Left colon (tissue), 2 donors: Measurements from ENCODE around the gene APLP1. TPM values are rescaled to one million over a fixed set of nuclear protein-coding genes. Genes with fewer than 3 reads are reported as not detected.

Source experiments
- ATAC-seq: fragments of 200-7000 bp; cut with Tn5 transposase; one replicate; pipeline ENCODE4 v1.9.1; 2020; ENCODE audit warnings: mild to moderate bottlenecking, moderate library complexity
- DNase-seq, 2 donors: peaks; one replicate each; pipeline ENCODE4 v3.0.0-alpha.2; 2020
- intact Hi-C, 2 donors: fragments of 100-400 bp; cut with DNase I in 1 of 2; cut with micrococcal nuclease in 1 of 2; formaldehyde crosslinking; loops; one replicate each; pipeline versions ENCODE4 v1.11.2 to v1.14.0; 2022; cut with DNase I, micrococcal nuclease
- total RNA-seq, 2 donors: library from RNA; stranded (reverse); fragmentation: NEBNext Ultra II Directional; extraction: Animal tissue kit (Norgen Biotek cat#: 25700); gene quantifications; one replicate each; pipeline ENCODE4 v1.2.1, GENCODE V29; 2021
- donor health status: DM: no; HTN: no; CAD: no.
- donor health status: DM: yes; HTN: yes; CAD: no.

APLP1 gene
- total RNA-seq, 2 donors from 2014 or later = 1.8 to 4.7 TPM

GRCh38 chr19:35921012-35921411 is 52.6 kb downstream of the APLP1 start:
- ATAC-seq (no peak), DNase-seq (no peak)
- intact Hi-C loops = no loop called here

DNA sequence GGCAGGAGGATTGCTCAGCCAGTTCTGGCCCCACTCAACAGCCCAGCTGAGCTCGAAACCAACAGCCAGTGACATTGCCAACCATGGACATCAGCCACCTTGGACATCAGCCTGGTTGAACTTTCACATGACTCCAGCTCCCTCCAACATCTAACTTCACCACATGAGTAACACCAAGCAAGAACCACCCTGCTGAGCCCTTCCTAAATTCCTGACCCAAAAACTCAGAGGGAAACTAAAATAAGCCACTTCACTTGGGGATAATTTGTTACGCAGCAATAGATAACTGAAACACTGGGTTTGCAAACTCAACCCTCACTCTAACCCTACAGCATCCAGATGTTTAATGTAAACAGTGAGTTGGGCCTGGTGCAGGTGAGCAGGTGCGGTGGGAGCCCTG is 57.1 kb downstream of the APLP1 start:
- ATAC-seq (no peak), DNase-seq (no peak)
- intact Hi-C loops = no loop called here

DNA sequence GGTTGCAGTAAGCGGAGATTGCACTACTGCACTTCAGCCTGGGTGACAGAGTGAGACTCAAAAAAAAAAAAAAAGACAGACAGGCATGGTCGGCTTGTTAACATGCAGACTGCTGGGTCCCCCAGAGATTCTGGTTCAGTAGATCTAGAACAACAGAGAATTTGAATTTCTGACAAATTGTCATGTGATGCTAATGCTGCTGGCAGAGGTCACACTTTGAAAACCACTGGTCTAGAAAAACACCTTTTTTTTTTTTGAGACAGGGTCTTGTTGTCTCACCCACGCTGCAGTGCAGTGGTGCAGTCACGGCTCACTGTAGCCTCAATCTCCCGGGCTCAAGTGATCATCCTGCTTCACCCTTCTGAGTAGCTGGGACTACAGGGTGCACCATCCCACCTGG is 60.1 kb downstream of the APLP1 start:
- DNase-seq = no peak
- ATAC-seq = no peak
- intact Hi-C loops = no loop called here

Other genes with a start within 250 kb of the APLP1 start
- gene RBM42, start 239.5 kb upstream of the APLP1 start, total RNA-seq = 10 to 100 TPM; 66.5 to 73.7 TPM
- 1 to 10 TPM in 1 of 2 donors, under 1 TPM in 1; 0.87 to 1.7 TPM for gene ETV2, start 226.8 kb upstream of the APLP1 start, total RNA-seq
- gene COX6B1, start 220.3 kb upstream of the APLP1 start, total RNA-seq = 100 to 1,000 TPM; 725 to 901 TPM
- under 1 TPM; 0.20 to 0.27 TPM for gene UPK1A, start 202.1 kb upstream of the APLP1 start, total RNA-seq
- gene ZBTB32, start 164.0 kb upstream of the APLP1 start, total RNA-seq = 1 to 10 TPM in 1 of 2 donors, under 1 TPM in 1; 0.15 to 1.1 TPM
- 10 to 100 TPM; 34.8 to 40.1 TPM for gene KMT2B, start 150.6 kb upstream of the APLP1 start, total RNA-seq
- gene IGFLR1, start 126.1 kb upstream of the APLP1 start, total RNA-seq = 1 to 10 TPM; 4.1 to 7.7 TPM
- gene U2AF1L4, start 123.2 kb upstream of the APLP1 start, total RNA-seq = 10 to 100 TPM; 14.5 to 17.3 TPM
- gene PSENEN, start 122.9 kb upstream of the APLP1 start, total RNA-seq = 10 to 100 TPM; 82.2 to 86.0 TPM
- 1 to 10 TPM; 5.9 to 6.1 TPM for gene LIN37, start 120.0 kb upstream of the APLP1 start, total RNA-seq
- 10 to 100 TPM in 1 of 2 donors, 1 to 10 TPM in 1; 4.5 to 16.4 TPM for gene HSPB6, start 111.5 kb upstream of the APLP1 start, total RNA-seq
- gene PROSER3, start 110.4 kb upstream of the APLP1 start, total RNA-seq = 10 to 100 TPM; 16.8 to 19.5 TPM
- gene ARHGAP33, start 93.0 kb upstream of the APLP1 start, total RNA-seq = 10 to 100 TPM in 1 of 2 donors, 1 to 10 TPM in 1; 9.7 to 10.1 TPM
- gene PRODH2, start 55.7 kb upstream of the APLP1 start, total RNA-seq = not detected
- gene NPHS1, start 16.1 kb upstream of the APLP1 start, total RNA-seq = not detected
- gene KIRREL2, start 11.7 kb upstream of the APLP1 start, total RNA-seq = under 1 TPM in 1 of 2 donors, not detected in 1; 0.11 TPM
- 10 to 100 TPM; 10.0 to 10.1 TPM for gene NFKBID, start 32.0 kb downstream of the APLP1 start, total RNA-seq
- gene HCST, start 34.0 kb downstream of the APLP1 start, total RNA-seq = 1 to 10 TPM; 1.0 to 6.1 TPM
- 10 to 100 TPM in 1 of 2 donors, 1 to 10 TPM in 1; 8.2 to 41.3 TPM for gene TYROBP, start 39.7 kb downstream of the APLP1 start, total RNA-seq
- gene LRFN3, start 67.8 kb downstream of the APLP1 start, total RNA-seq = 10 to 100 TPM; 12.5 to 14.7 TPM
- 10 to 100 TPM; 19.6 to 20.0 TPM for gene SDHAF1, start 126.6 kb downstream of the APLP1 start, total RNA-seq
- 1 to 10 TPM; 6.5 to 9.0 TPM for gene SYNE4, start 140.2 kb downstream of the APLP1 start, total RNA-seq
- 10 to 100 TPM; 15.3 to 22.1 TPM for gene ALKBH6, start 145.6 kb downstream of the APLP1 start, total RNA-seq
- gene CLIP3, start 164.3 kb downstream of the APLP1 start, total RNA-seq = 10 to 100 TPM in 1 of 2 donors, 1 to 10 TPM in 1; 3.1 to 10.6 TPM
- gene THAP8, start 185.7 kb downstream of the APLP1 start, total RNA-seq = 1 to 10 TPM; 3.6 to 4.5 TPM
- 1 to 10 TPM in 1 of 2 donors, under 1 TPM in 1; 0.84 to 4.5 TPM for gene WDR62, start 186.3 kb downstream of the APLP1 start, total RNA-seq
- gene OVOL3, start 242.6 kb downstream of the APLP1 start, total RNA-seq = not detected
- 10 to 100 TPM; 39.4 to 42.7 TPM for gene POLR2I, start 246.3 kb downstream of the APLP1 start, total RNA-seq
- 100 to 1,000 TPM in 1 of 2 donors, 10 to 100 TPM in 1; 90.0 to 102 TPM for gene TBCB, start 246.9 kb downstream of the APLP1 start, total RNA-seq